ENCODE results near the gene RAB11FIP4. TPM values are rescaled to one million over a fixed set of nuclear protein-coding genes. Genes with fewer than 3 reads are reported as not detected.
A peak's percentile ranks its signal among the peaks of the same experiment; 100 is the strongest.

RAB11FIP4 gene
- total and polyA plus RNA-seq, 9 of the 15 experiments (the other 6 are each of a cell fraction or from before 2014, with no cell fraction given) = 0.62 to 16.6 (median 8.9) TPM

DNA sequence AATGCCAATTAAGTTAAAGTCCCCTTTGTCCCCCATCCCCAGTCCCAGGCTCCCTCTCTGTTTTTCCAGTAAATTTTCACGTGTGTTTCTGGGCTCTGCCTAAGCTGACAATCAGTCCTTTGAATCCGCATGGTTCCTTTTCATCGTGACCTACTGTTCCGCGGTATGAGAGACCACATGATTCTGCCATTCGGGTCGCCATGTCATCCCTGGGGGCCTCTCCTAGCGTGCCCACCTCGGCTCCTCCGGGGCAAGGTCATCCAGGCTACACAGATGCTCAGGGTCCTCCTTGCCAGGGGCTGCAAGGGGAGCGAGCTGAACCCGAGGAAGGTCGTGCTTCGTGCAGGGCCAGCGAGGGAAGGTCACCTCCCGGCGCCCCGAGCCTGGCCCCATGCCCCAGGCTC lies 157.6 kb downstream of the RAB11FIP4 start (continued):
- TF ChIP-seq, protein P1, sequence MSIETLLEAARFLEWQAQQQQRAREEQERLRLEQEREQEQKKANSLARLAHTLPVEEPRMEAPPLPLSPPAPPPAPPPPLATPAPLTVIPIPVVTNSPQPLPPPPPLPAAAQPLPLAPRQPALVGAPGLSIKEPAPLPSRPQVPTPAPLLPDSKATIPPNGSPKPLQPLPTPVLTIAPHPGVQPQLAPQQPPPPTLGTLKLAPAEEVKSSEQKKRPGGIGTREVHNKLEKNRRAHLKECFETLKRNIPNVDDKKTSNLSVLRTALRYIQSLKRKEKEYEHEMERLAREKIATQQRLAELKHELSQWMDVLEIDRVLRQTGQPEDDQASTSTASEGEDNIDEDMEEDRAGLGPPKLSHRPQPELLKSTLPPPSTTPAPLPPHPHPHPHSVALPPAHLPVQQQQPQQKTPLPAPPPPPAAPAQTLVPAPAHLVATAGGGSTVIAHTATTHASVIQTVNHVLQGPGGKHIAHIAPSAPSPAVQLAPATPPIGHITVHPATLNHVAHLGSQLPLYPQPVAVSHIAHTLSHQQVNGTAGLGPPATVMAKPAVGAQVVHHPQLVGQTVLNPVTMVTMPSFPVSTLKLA (conservative IDR thresholded peaks at IDR 0.05) = 0 out of 4 replicates have a peak, but pooled peaks of 1 of the 2 experiments have one; percentile 13
- TF ChIP-seq HDAC1 (IDR thresholded peaks at IDR 0.05) = peak in 1 of 2 experiments; percentile 36; a peak in 1 of 4 replicates
- no peak for TF ChIP-seq CBX2 (IDR thresholded peaks at IDR 0.05; ENCODE audit: insufficient read depth, low read length, poor library complexity, severe bottlenecking)
- TF ChIP-seq, protein P2, sequence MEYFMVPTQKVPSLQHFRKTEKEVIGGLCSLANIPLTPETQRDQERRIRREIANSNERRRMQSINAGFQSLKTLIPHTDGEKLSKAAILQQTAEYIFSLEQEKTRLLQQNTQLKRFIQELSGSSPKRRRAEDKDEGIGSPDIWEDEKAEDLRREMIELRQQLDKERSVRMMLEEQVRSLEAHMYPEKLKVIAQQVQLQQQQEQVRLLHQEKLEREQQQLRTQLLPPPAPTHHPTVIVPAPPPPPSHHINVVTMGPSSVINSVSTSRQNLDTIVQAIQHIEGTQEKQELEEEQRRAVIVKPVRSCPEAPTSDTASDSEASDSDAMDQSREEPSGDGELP (CRISPR knock-in tag; IDR thresholded peaks at IDR 0.05; ENCODE audit: borderline replicate concordance) = peak; percentile 24; the same call in 1 of the 2 replicates
- TF ChIP-seq, protein P3, sequence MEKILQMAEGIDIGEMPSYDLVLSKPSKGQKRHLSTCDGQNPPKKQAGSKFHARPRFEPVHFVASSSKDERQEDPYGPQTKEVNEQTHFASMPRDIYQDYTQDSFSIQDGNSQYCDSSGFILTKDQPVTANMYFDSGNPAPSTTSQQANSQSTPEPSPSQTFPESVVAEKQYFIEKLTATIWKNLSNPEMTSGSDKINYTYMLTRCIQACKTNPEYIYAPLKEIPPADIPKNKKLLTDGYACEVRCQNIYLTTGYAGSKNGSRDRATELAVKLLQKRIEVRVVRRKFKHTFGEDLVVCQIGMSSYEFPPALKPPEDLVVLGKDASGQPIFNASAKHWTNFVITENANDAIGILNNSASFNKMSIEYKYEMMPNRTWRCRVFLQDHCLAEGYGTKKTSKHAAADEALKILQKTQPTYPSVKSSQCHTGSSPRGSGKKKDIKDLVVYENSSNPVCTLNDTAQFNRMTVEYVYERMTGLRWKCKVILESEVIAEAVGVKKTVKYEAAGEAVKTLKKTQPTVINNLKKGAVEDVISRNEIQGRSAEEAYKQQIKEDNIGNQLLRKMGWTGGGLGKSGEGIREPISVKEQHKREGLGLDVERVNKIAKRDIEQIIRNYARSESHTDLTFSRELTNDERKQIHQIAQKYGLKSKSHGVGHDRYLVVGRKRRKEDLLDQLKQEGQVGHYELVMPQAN (IDR thresholded peaks at IDR 0.05; ENCODE audit: borderline replicate concordance) = 0 out of 2 replicates have a peak, but pooled peaks have one; percentile 13
- 0 out of 2 replicates have a peak, but pooled peaks have one; percentile 5 for TF ChIP-seq MTA3 (IDR thresholded peaks at IDR 0.05; ENCODE audit: borderline replicate concordance)
- TF ChIP-seq, protein P4, sequence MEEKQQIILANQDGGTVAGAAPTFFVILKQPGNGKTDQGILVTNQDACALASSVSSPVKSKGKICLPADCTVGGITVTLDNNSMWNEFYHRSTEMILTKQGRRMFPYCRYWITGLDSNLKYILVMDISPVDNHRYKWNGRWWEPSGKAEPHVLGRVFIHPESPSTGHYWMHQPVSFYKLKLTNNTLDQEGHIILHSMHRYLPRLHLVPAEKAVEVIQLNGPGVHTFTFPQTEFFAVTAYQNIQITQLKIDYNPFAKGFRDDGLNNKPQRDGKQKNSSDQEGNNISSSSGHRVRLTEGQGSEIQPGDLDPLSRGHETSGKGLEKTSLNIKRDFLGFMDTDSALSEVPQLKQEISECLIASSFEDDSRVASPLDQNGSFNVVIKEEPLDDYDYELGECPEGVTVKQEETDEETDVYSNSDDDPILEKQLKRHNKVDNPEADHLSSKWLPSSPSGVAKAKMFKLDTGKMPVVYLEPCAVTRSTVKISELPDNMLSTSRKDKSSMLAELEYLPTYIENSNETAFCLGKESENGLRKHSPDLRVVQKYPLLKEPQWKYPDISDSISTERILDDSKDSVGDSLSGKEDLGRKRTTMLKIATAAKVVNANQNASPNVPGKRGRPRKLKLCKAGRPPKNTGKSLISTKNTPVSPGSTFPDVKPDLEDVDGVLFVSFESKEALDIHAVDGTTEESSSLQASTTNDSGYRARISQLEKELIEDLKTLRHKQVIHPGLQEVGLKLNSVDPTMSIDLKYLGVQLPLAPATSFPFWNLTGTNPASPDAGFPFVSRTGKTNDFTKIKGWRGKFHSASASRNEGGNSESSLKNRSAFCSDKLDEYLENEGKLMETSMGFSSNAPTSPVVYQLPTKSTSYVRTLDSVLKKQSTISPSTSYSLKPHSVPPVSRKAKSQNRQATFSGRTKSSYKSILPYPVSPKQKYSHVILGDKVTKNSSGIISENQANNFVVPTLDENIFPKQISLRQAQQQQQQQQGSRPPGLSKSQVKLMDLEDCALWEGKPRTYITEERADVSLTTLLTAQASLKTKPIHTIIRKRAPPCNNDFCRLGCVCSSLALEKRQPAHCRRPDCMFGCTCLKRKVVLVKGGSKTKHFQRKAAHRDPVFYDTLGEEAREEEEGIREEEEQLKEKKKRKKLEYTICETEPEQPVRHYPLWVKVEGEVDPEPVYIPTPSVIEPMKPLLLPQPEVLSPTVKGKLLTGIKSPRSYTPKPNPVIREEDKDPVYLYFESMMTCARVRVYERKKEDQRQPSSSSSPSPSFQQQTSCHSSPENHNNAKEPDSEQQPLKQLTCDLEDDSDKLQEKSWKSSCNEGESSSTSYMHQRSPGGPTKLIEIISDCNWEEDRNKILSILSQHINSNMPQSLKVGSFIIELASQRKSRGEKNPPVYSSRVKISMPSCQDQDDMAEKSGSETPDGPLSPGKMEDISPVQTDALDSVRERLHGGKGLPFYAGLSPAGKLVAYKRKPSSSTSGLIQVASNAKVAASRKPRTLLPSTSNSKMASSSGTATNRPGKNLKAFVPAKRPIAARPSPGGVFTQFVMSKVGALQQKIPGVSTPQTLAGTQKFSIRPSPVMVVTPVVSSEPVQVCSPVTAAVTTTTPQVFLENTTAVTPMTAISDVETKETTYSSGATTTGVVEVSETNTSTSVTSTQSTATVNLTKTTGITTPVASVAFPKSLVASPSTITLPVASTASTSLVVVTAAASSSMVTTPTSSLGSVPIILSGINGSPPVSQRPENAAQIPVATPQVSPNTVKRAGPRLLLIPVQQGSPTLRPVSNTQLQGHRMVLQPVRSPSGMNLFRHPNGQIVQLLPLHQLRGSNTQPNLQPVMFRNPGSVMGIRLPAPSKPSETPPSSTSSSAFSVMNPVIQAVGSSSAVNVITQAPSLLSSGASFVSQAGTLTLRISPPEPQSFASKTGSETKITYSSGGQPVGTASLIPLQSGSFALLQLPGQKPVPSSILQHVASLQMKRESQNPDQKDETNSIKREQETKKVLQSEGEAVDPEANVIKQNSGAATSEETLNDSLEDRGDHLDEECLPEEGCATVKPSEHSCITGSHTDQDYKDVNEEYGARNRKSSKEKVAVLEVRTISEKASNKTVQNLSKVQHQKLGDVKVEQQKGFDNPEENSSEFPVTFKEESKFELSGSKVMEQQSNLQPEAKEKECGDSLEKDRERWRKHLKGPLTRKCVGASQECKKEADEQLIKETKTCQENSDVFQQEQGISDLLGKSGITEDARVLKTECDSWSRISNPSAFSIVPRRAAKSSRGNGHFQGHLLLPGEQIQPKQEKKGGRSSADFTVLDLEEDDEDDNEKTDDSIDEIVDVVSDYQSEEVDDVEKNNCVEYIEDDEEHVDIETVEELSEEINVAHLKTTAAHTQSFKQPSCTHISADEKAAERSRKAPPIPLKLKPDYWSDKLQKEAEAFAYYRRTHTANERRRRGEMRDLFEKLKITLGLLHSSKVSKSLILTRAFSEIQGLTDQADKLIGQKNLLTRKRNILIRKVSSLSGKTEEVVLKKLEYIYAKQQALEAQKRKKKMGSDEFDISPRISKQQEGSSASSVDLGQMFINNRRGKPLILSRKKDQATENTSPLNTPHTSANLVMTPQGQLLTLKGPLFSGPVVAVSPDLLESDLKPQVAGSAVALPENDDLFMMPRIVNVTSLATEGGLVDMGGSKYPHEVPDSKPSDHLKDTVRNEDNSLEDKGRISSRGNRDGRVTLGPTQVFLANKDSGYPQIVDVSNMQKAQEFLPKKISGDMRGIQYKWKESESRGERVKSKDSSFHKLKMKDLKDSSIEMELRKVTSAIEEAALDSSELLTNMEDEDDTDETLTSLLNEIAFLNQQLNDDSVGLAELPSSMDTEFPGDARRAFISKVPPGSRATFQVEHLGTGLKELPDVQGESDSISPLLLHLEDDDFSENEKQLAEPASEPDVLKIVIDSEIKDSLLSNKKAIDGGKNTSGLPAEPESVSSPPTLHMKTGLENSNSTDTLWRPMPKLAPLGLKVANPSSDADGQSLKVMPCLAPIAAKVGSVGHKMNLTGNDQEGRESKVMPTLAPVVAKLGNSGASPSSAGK (IDR thresholded peaks at IDR 0.05) = peak; percentile 72
- peak; percentile 64; the same call in 1 of the 2 replicates for TF ChIP-seq L3MBTL2 (IDR thresholded peaks at IDR 0.05)
- peak; percentile 37; the same call in 1 of the 2 replicates for TF ChIP-seq EHMT2 (IDR thresholded peaks at IDR 0.05)

All from K562 (cell line).